ENCODE data around the gene MMAA. TPM values are rescaled to one million over a fixed set of nuclear protein-coding genes. Genes with fewer than 3 reads are reported as not detected.

MMAA gene
- polyA plus RNA-seq, 1 donor from 2014 or later: 7.9 TPM

GRCh38 chr4:145679520-145679919 lies 60.3 kb downstream of the MMAA start:
- no peak overlapping the region for H3K4me2 ChIP-seq (ENCODE audit: low read length)
- no peaks in the 10 kb centered on the region for H3K27me3 ChIP-seq (ENCODE audit: insufficient read depth, low read depth, low read length)
- no peak overlapping the region for H3K9ac ChIP-seq (ENCODE audit: low read length)
- H3K4me3 ChIP-seq (ENCODE audit: low read length): no peak overlapping the region
- H3K27ac ChIP-seq (ENCODE audit: low read length): no peak overlapping the region
- no peaks in the 10 kb centered on the region for H3K79me2 ChIP-seq (replicated peaks; ENCODE audit: insufficient read depth, low read length)
- H3F3A ChIP-seq (ENCODE audit: insufficient read depth, low read length, poor library complexity, severe bottlenecking): no peaks in the 10 kb centered on the region
- peaks cover 2% of the 10 kb centered on the region for H3K9me3 ChIP-seq (ENCODE audit: low read length)
- TF ChIP-seq TAF1 (IDR thresholded peaks at IDR 0.05; ENCODE audit: low read depth): no peak
- no peak for TF ChIP-seq RAD21 (conservative IDR thresholded peaks at IDR 0.05)
- TF ChIP-seq MXI1 (conservative IDR thresholded peaks at IDR 0.05; ENCODE audit: poor library complexity, severe bottlenecking): no peak
- no peak for TF ChIP-seq EZH2 (IDR thresholded peaks at IDR 0.05; ENCODE audit: borderline replicate concordance, insufficient read depth, low read length, poor library complexity, severe bottlenecking)
- no peak for TF ChIP-seq REST (IDR thresholded peaks at IDR 0.05; ENCODE audit: borderline replicate concordance)
- TF ChIP-seq POLR2AphosphoS5 (IDR thresholded peaks at IDR 0.05): no peak
- no peaks in the 10 kb centered on the region for H3K36me3 ChIP-seq (ENCODE audit: insufficient read depth, low read length)
- H2AFZ ChIP-seq (ENCODE audit: low read depth, low read length): no peak overlapping the region
- H4K20me1 ChIP-seq (ENCODE audit: insufficient read depth): no peaks in the 10 kb centered on the region
- H3K9me2 ChIP-seq (ENCODE audit: insufficient read depth, low read length): no peaks in the 10 kb centered on the region

- Histone ChIP-seq H3K4me2 (ENCODE audit: low read length) (no peak within 1 kb of the TSS), H3K9me2 (ENCODE audit: insufficient read depth, low read length) (no peaks in the 10 kb centered on the region)
Observed at GRCh38 chr4:145679991-145680455, 60.8 kb downstream of the MMAA start, which contains the start of gene C4orf51. Gene C4orf51 (plus strand): TSS chr4:145680146. CDS start chr4:145680204, 58 bp downstream.

More at GRCh38 chr4:145679991-145680455, 60.8 kb downstream of the MMAA start, which contains the start of gene C4orf51:
- H2AFZ ChIP-seq (ENCODE audit: low read depth, low read length): no peak within 1 kb of the TSS
- H3K27ac ChIP-seq (ENCODE audit: low read length): no peak within 1 kb of the TSS
- no peak within 1 kb of the TSS for H3K9ac ChIP-seq (ENCODE audit: low read length)
- no peak within 1 kb of the TSS for H3K4me3 ChIP-seq (ENCODE audit: low read length)
- H3K36me3 ChIP-seq (ENCODE audit: insufficient read depth, low read length): no peaks in the 10 kb centered on the region
- no peaks in the 10 kb centered on the region for H4K20me1 ChIP-seq (ENCODE audit: insufficient read depth)
- no peaks in the 10 kb centered on the region for H3F3A ChIP-seq (ENCODE audit: insufficient read depth, low read length, poor library complexity, severe bottlenecking)
- H3K79me2 ChIP-seq (replicated peaks; ENCODE audit: insufficient read depth, low read length): no peaks in the 10 kb centered on the region
- H3K27me3 ChIP-seq (ENCODE audit: insufficient read depth, low read depth, low read length): no peaks in the 10 kb centered on the region
- H3K9me3 ChIP-seq (ENCODE audit: low read length): peaks cover 2% of the 10 kb centered on the region
- TF ChIP-seq TAF1 (IDR thresholded peaks at IDR 0.05; ENCODE audit: low read depth) (no peak), EZH2 (IDR thresholded peaks at IDR 0.05; ENCODE audit: borderline replicate concordance, insufficient read depth, low read length, poor library complexity, severe bottlenecking) (no peak), RAD21 (conservative IDR thresholded peaks at IDR 0.05) (no peak), POLR2AphosphoS5 (IDR thresholded peaks at IDR 0.05) (no peak), EP300 (conservative IDR thresholded peaks at IDR 0.05; ENCODE audit: poor library complexity, severe bottlenecking) (no peak), REST (IDR thresholded peaks at IDR 0.05; ENCODE audit: borderline replicate concordance) (no peak), MXI1 (conservative IDR thresholded peaks at IDR 0.05; ENCODE audit: poor library complexity, severe bottlenecking) (no peak), SMC3 (conservative IDR thresholded peaks at IDR 0.05; ENCODE audit: poor library complexity) (no peak)
- TF ChIP-seq, protein P1, sequence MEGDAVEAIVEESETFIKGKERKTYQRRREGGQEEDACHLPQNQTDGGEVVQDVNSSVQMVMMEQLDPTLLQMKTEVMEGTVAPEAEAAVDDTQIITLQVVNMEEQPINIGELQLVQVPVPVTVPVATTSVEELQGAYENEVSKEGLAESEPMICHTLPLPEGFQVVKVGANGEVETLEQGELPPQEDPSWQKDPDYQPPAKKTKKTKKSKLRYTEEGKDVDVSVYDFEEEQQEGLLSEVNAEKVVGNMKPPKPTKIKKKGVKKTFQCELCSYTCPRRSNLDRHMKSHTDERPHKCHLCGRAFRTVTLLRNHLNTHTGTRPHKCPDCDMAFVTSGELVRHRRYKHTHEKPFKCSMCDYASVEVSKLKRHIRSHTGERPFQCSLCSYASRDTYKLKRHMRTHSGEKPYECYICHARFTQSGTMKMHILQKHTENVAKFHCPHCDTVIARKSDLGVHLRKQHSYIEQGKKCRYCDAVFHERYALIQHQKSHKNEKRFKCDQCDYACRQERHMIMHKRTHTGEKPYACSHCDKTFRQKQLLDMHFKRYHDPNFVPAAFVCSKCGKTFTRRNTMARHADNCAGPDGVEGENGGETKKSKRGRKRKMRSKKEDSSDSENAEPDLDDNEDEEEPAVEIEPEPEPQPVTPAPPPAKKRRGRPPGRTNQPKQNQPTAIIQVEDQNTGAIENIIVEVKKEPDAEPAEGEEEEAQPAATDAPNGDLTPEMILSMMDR (IDR thresholded peaks at IDR 0.05; ENCODE audit: poor library complexity, severe bottlenecking): no peak

Measured in neural cell (in vitro differentiated cells).